GM18505 (cell line): Measurements from ENCODE around the gene DNAJB6.

Experiments used
- ATAC-seq: cut with Tn5 transposase; IDR thresholded peaks from one replicate; pipeline ENCODE4 v1.9.1; 2021; ENCODE audit not compliant: unreplicated experiment
- POLR2A ChIP-seq: IDR thresholded peaks from 4 replicates; pipeline ENCODE4 v1.6.1; 2011; ENCODE audit warnings: borderline replicate concordance; ENCODE audit not compliant: insufficient read depth, insufficient read length; ENCODE audit errors: extremely low read depth

DNAJB6 gene

DNA sequence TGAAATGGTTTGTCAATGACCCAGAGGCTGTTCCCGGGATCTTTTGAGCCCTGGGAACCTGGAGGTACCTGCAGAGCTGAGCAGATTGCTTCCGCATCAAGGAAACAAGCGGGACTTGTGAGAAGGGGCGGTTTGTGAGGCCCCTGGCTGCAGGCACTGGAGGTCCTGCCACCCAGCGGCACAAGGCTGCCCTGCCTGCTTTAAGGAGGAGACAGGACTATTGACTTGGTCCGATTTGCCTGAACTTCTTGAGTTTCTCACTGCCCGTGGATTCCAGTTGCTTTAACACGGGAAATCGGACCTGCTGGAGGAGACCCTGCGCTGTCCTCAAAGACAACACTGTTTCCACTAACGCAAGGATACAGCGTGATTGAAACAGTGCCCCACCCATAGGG, 130.1 kb downstream of the DNAJB6 start:
- ATAC-seq: no peak
- TF ChIP-seq POLR2A: no peak
